Hematopoietic multipotent progenitor cell treated with erythropoietin and hydrocortisone succinate and interleukin-3 and kit ligand, for 4 days (in vitro differentiated cells): ENCODE measurements around the gene FEZF1.

Experiments
- DNase-seq: peaks from one replicate; pipeline ENCODE4 v3.0.0-alpha.2; 2015

FEZF1 gene

DNA sequence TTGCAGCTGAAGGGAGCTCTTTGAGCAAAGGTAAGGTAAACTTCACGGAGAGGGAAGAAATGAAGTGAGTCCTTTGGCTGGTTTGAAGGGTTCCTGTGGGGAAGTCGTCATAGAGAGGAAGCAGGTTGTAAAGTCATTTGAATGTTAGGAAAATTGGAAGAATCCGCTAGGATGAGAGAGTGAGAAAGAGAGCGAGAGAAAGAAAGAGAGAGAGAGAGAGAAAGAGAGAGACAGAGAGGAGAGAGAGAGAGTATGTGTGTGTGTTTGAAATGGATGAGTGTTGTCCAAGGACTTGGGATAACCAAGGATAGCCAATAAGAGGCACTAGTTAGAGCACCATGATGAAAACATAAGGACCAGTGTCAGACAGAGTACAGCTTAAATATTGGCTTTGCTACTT, 43.1 kb downstream of the FEZF1 start:
- no peak for DNase-seq

DNA sequence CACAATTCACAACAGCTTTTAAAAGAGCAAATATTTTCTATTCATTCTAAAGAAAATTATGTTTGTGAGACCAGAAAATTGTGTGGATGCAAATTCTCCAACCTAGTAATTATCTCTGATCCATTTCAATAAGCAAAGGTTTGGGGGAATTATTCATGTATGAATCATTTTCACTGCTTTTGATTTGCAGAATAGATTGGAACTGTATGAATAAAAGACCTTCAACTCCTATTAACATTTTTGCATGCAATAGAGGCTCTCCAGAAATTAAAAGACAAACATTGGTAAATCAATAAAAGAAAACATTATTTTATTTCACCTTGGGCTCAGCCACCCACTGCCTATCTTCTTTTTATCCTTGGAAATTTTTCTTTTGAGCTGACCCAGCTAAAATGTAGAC, 43.5 kb downstream of the FEZF1 start:
- DNase-seq: no peak

DNA sequence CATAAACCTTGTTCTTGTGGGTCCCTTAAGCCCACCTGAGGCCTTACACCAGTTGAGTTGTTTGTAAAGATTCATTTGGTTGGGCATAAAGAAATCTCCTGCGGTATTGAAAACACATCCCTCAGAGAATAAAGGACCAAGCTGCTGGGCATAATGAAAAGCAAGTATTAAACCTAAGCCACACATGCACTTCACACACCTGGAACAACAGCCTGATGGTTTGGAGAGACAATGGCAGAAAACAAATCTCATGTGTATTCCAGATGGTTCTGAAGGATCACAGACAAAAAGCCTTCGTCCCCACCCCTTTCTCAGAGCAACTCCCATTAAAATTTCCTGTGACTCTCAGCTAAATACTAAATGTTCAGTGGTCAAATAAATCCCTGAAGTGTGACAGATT, 44.2 kb downstream of the FEZF1 start:
- DNase-seq: no peak

DNA sequence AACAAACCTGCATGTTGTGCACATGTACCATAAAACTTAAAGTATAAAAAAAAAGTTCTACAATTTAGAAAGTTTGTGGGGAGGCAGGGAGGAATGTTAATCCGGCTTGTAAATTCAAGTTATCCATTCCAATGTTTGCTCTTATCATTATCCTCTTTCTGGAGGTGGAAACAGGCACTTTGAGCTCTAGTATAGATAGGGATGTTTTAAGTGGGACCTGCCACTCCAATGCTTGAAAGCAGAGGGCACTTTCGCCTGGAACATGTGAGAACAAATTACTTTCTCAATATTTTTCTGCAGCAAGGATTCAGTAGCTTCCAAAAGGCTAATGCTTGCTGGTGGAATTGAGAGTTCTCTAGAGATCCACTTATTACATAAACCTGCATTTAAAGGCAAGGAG, 45.6 kb downstream of the FEZF1 start:
- no peak for DNase-seq

DNA sequence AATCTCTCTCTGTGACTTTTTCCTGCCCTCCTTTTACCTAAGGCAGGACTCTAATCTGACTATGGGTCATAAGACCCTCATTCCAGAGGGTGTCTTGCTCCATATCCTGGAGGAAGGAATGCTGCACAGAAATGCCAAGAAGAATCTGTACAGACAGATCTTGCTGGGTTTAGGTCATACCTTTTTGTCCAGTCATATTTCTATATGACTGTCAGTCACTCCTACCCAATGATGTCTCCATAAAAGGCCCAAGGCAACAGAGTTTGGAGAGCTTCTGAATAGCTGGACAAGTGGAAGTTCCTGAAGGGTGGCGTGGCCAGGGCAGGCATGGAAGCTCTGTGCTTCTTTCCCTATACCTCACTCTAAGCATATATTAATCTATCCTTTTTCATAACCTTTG, 47.5 kb downstream of the FEZF1 start:
- DNase-seq: no peak

DNA sequence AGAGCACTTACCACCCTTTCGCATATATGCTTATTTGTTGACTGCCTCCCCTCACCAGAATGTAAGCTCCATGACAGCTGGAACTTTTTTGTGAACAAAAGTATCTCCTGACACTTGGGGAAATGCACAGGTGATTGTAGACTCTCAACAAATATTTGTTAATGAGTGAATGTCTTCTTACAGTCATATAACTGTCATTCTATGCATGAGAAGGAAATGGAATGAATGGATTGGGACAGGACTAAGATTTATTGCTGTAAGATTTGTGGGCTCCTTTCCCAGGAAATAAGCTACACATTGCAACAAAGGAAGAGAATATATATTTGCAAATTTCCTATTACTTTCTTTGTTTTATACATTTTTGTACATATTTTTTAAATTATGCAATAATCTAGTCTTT, 48.5 kb downstream of the FEZF1 start:
- DNase-seq: no peak

DNA sequence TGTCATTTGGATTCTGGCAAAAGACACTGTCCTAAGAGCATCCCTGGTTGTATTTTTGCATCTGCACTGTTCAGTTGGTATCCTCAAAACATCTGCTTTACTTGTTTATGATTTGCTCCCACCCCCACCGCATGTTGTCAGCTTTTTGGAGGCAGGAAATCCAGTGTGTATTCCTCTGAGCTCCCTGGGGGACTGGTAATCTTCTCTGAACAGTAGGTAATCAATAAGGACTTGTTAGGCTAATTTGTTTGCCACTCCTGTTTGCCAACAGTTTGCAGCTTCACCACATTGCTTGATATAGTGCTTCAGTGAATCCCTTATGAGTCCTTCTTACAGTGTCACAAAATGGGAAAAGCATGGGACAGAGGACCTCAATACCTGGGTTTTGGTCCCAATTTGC, 49.1 kb downstream of the FEZF1 start:
- DNase-seq: no peak
